Measurements from ENCODE around the gene CIC. TPM values are rescaled to one million over a fixed set of nuclear protein-coding genes. Genes with fewer than 3 reads are reported as not detected.

CIC gene
- total and polyA plus RNA-seq, 9 of the 15 experiments (the other 6 are each of a cell fraction or from before 2014, with no cell fraction given): 0.07 to 44.7 (median 8.6) TPM

- TF ChIP-seq SIN3A (IDR thresholded peaks at IDR 0.05; ENCODE audit: borderline replicate concordance in 2 of 2, control insufficient read depth in 1 of 2, low read depth in 2 of 2, low read length in 2 of 2) (peak; percentile 26 to 81; a peak in 2 of 4 replicates), IRF1 (CRISPR knock-in tag; IDR thresholded peaks at IDR 0.05; ENCODE audit: borderline replicate concordance) (no peak), ELK3 (CRISPR knock-in tag; IDR thresholded peaks at IDR 0.05) (no peak), ESRRB (CRISPR knock-in tag; IDR thresholded peaks at IDR 0.05; ENCODE audit: borderline replicate concordance) (no peak), ZMIZ1 (IDR thresholded peaks at IDR 0.05; ENCODE audit: low read depth in 2 of 2, low read length in 2 of 2) (no peak; a peak in 1 of 4 replicates), ZNF512 (tag; IDR thresholded peaks at IDR 0.05) (no peak), MTA1 (IDR thresholded peaks at IDR 0.05; ENCODE audit: borderline replicate concordance) (no peak), ZNF143 (CRISPR knock-in tag; IDR thresholded peaks at IDR 0.05) (peak; percentile 27; the same call in 1 of the 2 replicates), DDX20 (tag; IDR thresholded peaks at IDR 0.05; ENCODE audit: low read depth) (no peak), MLX (CRISPR knock-in tag; conservative IDR thresholded peaks at IDR 0.05) (no peak)
Measured at GRCh38 chr19:42279902-42280814, 11.1 kb downstream of the CIC start (continued).
